Measurements from ENCODE around the gene SOX13. TPM values are rescaled to one million over a fixed set of nuclear protein-coding genes. Genes with fewer than 3 reads are reported as not detected.

Gene SOX13
- total and polyA plus RNA-seq, 8 donors = 12.0 to 27.2 (median 17.2) TPM

GRCh38 chr1:204174958-204175357 is 102.0 kb downstream of the SOX13 start:
- Histone ChIP-seq H3K9me3 (no peaks in the 10 kb centered on the region), H3K36me3 (no peaks in the 10 kb centered on the region), H3K4me3 (no peak overlapping the region), H3K27ac (no peak overlapping the region), H3K4me1 (peaks cover 0 to 8% (median 0%) of the 10 kb centered on the region in 3 donors), H3K27me3 (no peaks in the 10 kb centered on the region)
- no peak for DNase-seq
- intact Hi-C loops (cut with DNase I) = no loop called here
- 51 to 64% methylated on average over 3 of the region's 3 CpGs for WGBS, 2 donors
- FAIRE-seq = no peak
- no peak for ATAC-seq
- TF ChIP-seq CTCF (IDR thresholded peaks at IDR 0.05) = no peak

GRCh38 chr1:204176049-204176448 is 103.1 kb downstream of the SOX13 start:
- H3K4me3 ChIP-seq = no peak overlapping the region
- TF ChIP-seq CTCF (IDR thresholded peaks at IDR 0.05) = no peak
- no peak overlapping the region for H3K27ac ChIP-seq
- ATAC-seq (no peak), FAIRE-seq (no peak), DNase-seq (no peak)
- intact Hi-C loops (cut with DNase I) = no loop called here
- H3K27me3 ChIP-seq = no peaks in the 10 kb centered on the region
- H3K9me3 ChIP-seq = no peaks in the 10 kb centered on the region
- H3K36me3 ChIP-seq = no peaks in the 10 kb centered on the region
- H3K4me1 ChIP-seq = peaks cover 0 to 8% (median 0%) of the 10 kb centered on the region in 3 donors
- 78 to 84% methylated on average over 5 of the region's 5 CpGs for WGBS, 2 donors

- 51 to 55% methylated on average over 4 of the region's 4 CpGs for WGBS, 2 donors
- Histone ChIP-seq H3K4me1 (peaks cover 0 to 2% (median 0%) of the 10 kb centered on the region in 3 donors), H3K27me3 (no peaks in the 10 kb centered on the region), H3K9me3 (no peaks in the 10 kb centered on the region), H3K4me3 (no peak overlapping the region), H3K27ac (no peak overlapping the region), H3K36me3 (no peaks in the 10 kb centered on the region)
- no peak for DNase-seq
- intact Hi-C loops (cut with DNase I) = no loop called here
- no peak for FAIRE-seq
- TF ChIP-seq CTCF (IDR thresholded peaks at IDR 0.05) = no peak
- no peak for ATAC-seq
Measured at GRCh38 chr1:204177133-204177532, 104.2 kb downstream of the SOX13 start.

Other genes with a start within 250 kb of the SOX13 start
- gene SNRPE, start 211.5 kb upstream of the SOX13 start, total RNA-seq = 10 to 100 TPM; 25.5 to 51.4 (median 41.6) TPM
- gene SNRPE, start 211.5 kb upstream of the SOX13 start, polyA plus RNA-seq = 10 to 100 TPM; 37.5 to 67.9 TPM
- 1 to 10 TPM; 3.8 to 9.5 (median 6.9) TPM for gene ETNK2, start 78.9 kb downstream of the SOX13 start, total RNA-seq
- gene ETNK2, start 78.9 kb downstream of the SOX13 start, polyA plus RNA-seq = 10 to 100 TPM in 1 of 2 donors, 1 to 10 TPM in 1; 5.4 to 15.5 TPM
- not detected for gene REN, start 93.2 kb downstream of the SOX13 start, total RNA-seq
- gene REN, start 93.2 kb downstream of the SOX13 start, polyA plus RNA-seq = under 1 TPM in 1 of 2 donors, not detected in 1; 0.28 TPM
- gene KISS1, start 123.4 kb downstream of the SOX13 start, total RNA-seq = 1 to 10 TPM in 1 of 6 donors, under 1 TPM in 1, not detected in 4; 0.69 to 2.8 TPM
- gene KISS1, start 123.4 kb downstream of the SOX13 start, polyA plus RNA-seq = 1 to 10 TPM; 5.1 to 5.2 TPM
- gene GOLT1A, start 140.9 kb downstream of the SOX13 start, total RNA-seq = 1 to 10 TPM; 6.0 to 9.1 (median 7.4) TPM
- gene GOLT1A, start 140.9 kb downstream of the SOX13 start, polyA plus RNA-seq = 10 to 100 TPM; 18.7 to 38.8 TPM

Data from pancreas (tissue), 10 donors.